K562 (cell line): ENCODE data around the gene DLK1. TPM values are rescaled to one million over a fixed set of nuclear protein-coding genes. Genes with fewer than 3 reads are reported as not detected.

Source experiments
- ATAC-seq: fragments of 200-7000 bp; cut with Tn5 transposase; 3 replicates; pipeline ENCODE4 v1.9.1; 2020; ENCODE audit warnings: moderate library complexity
- BruUV-seq: library from RNA; stranded (reverse); fragments of 400-500 nt; replicated peaks from 2 replicates; lab custom pipeline; 2021; lab: Mats Ljungman, UMichigan
- CTCF ChIA-PET: fragments of 300-600 bp; formaldehyde crosslinking; extraction: SDS; loops from one replicate; lab custom pipeline; 2021; ENCODE audit warnings: low intra/inter-chr PET ratio; lab: Yijun Ruan, JAX
- POLR2A ChIA-PET: fragments of 300-600, 350-650 bp; sonication (Branson Sonifier 250); formaldehyde crosslinking; extraction: SDS; loops from one replicate; lab custom pipeline; 2021; ENCODE audit warnings: antibody characterized with exemption, inconsistent platforms; lab: Yijun Ruan, JAX
- DNase-seq, 4 experiments: peaks; one replicate each; pipeline versions ENCODE4 v3.0.0 to v3.0.0-alpha.2; 2011 to 2018; ENCODE audit warnings: low spot score in 3 of 4, mixed read lengths in 3 of 4; ENCODE audit errors: extremely low read depth in 1 of 4
- FAIRE-seq: peaks from 2 replicates; lab custom pipeline; 2011; peaks lifted over from hg19 to GRCh38; lab: Jason Lieb, UNC
- H2AFZ ChIP-seq: 2 replicates; pipeline ENCODE4 v1.6.0; 2011; ENCODE audit warnings: low read depth, low read length, control low read depth, inconsistent platforms
- H3K27ac ChIP-seq: fragments of 200-600 bp; 3 replicates; pipeline ENCODE4 v1.8.0; 2011; ENCODE audit warnings: low read depth, mild to moderate bottlenecking, control low read depth, inconsistent platforms, low read length, moderate library complexity, mixed read lengths; ENCODE audit errors: extremely low read depth
- H3K27me3 ChIP-seq, 2 experiments: fragments of 300-600 bp in 1 of 2; 2 replicates in 1 of 2; 3 replicates in 1 of 2; pipeline versions ENCODE4 v1.6.0 to v1.8.0; 2011; ENCODE audit warnings: inconsistent platforms in 2 of 2, low read length in 2 of 2, mild to moderate bottlenecking in 1 of 2, mixed read lengths in 1 of 2, moderate library complexity in 1 of 2; ENCODE audit not compliant: control insufficient read depth in 2 of 2, insufficient read depth in 2 of 2
- H3K36me3 ChIP-seq: fragments of 300-600 bp; 3 replicates; pipeline ENCODE4 v1.8.0; 2011; ENCODE audit warnings: mild to moderate bottlenecking, low read length, inconsistent platforms; ENCODE audit not compliant: control insufficient read depth, insufficient read depth
- H3K4me1 ChIP-seq, 2 experiments: fragments of 200-600 bp in 1 of 2; replicated peaks in 1 of 2; 2 replicates in 1 of 2; 3 replicates in 1 of 2; pipeline versions ENCODE4 v1.5.1 to v1.8.0; 2011; ENCODE audit warnings: inconsistent platforms in 2 of 2, low read length in 2 of 2, mild to moderate bottlenecking in 1 of 2, mixed read lengths in 1 of 2, moderate library complexity in 1 of 2; ENCODE audit not compliant: control insufficient read depth in 2 of 2, insufficient read depth in 2 of 2
- H3K4me2 ChIP-seq: 2 replicates; pipeline ENCODE4 v1.6.1; 2011; ENCODE audit warnings: low read length, control low read depth, inconsistent platforms, mixed read lengths; ENCODE audit not compliant: insufficient read depth
- H3K4me3 ChIP-seq: fragments of 200-600 bp; sonication (generic), shearing (Covaris generic); 2 replicates; pipeline ENCODE4 v1.5.1; 2016; ENCODE audit warnings: control low read depth, inconsistent platforms
- H3K79me2 ChIP-seq: fragments of 200-600 bp; 3 replicates; pipeline ENCODE4 v1.8.0; 2011; ENCODE audit warnings: low read length, inconsistent platforms; ENCODE audit not compliant: control insufficient read depth, insufficient read depth
- H3K9ac ChIP-seq, 2 experiments: 2 replicates each; pipeline versions ENCODE4 v1.6.0 to v1.6.1; 2011; ENCODE audit warnings: low read depth in 2 of 2, low read length in 2 of 2, control low read depth in 1 of 2, inconsistent platforms in 1 of 2, mild to moderate bottlenecking in 1 of 2, mixed read lengths in 1 of 2; ENCODE audit not compliant: insufficient read depth in 1 of 2
- H3K9me1 ChIP-seq: one replicate; pipeline ENCODE4 v1.6.0; 2011; ENCODE audit warnings: inconsistent platforms, mild to moderate bottlenecking, low read length, moderate library complexity; ENCODE audit not compliant: control insufficient read depth, insufficient read depth
- H3K9me3 ChIP-seq: replicated peaks from 2 replicates; pipeline ENCODE4 v1.5.1; 2011; ENCODE audit warnings: low read depth, low read length, inconsistent platforms; ENCODE audit not compliant: control insufficient read depth, insufficient read depth
- H4K20me1 ChIP-seq: replicated peaks from 2 replicates; pipeline ENCODE4 v1.6.1; 2011; ENCODE audit warnings: low read length, inconsistent platforms, mixed read lengths; ENCODE audit not compliant: control insufficient read depth, insufficient read depth
- EGR1 ChIP-seq: fragments of 450-650 bp; conservative IDR thresholded peaks from 2 replicates; pipeline ENCODE4 v1.6.1; 2017; ENCODE audit warnings: mild to moderate bottlenecking
- ILK ChIP-seq: fragments of 450-650 bp; IDR thresholded peaks from 2 replicates; pipeline ENCODE4 v1.6.1; 2016; ENCODE audit warnings: missing genetic modification characterization, low read depth, mild to moderate bottlenecking, missing compliant biosample characterization, moderate library complexity, borderline replicate concordance
- RHOXF2B ChIP-seq: fragments of 250-450 bp; sonication (Bioruptor Pico); conservative IDR thresholded peaks from 2 replicates; pipeline ENCODE4 v1.5.1; 2021
- RREB1 ChIP-seq: fragments of 250-450 bp; sonication (Bioruptor Pico); IDR thresholded peaks from 2 replicates; pipeline ENCODE4 v1.4.0; 2020
- SIN3A ChIP-seq, 2 experiments: fragments of 150-350 bp in 1 of 2; IDR thresholded peaks; 2 replicates each; pipeline ENCODE4 v1.6.1; 2011 to 2016; ENCODE audit warnings: borderline replicate concordance in 2 of 2, low read depth in 2 of 2, low read length in 2 of 2, mild to moderate bottlenecking in 2 of 2, moderate library complexity in 2 of 2; ENCODE audit not compliant: control insufficient read depth in 1 of 2
- ZFP30 ChIP-seq: fragments of 250-450 bp; sonication (Bioruptor Pico); IDR thresholded peaks from 2 replicates; pipeline ENCODE4 v1.8.0; 2022; ENCODE audit warnings: moderate library complexity, mild to moderate bottlenecking, inconsistent platforms, borderline replicate concordance
- ZNF395 ChIP-seq: fragments of 200-800 bp; sonication (Bioruptor generic); IDR thresholded peaks from 2 replicates; pipeline ENCODE4 v1.6.1; 2017; ENCODE audit warnings: missing genetic modification characterization, missing compliant biosample characterization
- WGBS: fragments of 100-300 bp; shearing (Covaris generic); methylation state at CpG from one replicate; pipeline ENCODE4 v1.1.6; 2016; ENCODE audit warnings: low coverage, mixed read lengths; ENCODE audit not compliant: insufficient coverage; ENCODE audit errors: missing lambda C conversion rate; 5-methylcytosine and 5-hydroxymethylcytosine counted together
- in situ Hi-C: fragments of 300-500 bp; cut with MboI; formaldehyde crosslinking; loops from 4 replicates; pipeline ENCODE4 v1.15.0; 2018; ENCODE audit warnings: inconsistent platforms, mixed read lengths
- intact Hi-C: fragments of 100-400 bp; cut with micrococcal nuclease; formaldehyde crosslinking; loops from 2 replicates; pipeline ENCODE4 v1.14.2; 2022
- polyA plus RNA-seq, 8 experiments: library from polyadenylated mRNA; depleted of rRNA in 4 of 8; stranded (reverse) in 5 of 8; unstranded in 3 of 8; fragments of >200 nt; fragmentation: Nextera tagmentation in 2 of 8; fragmentation: Illumina TruSeq in 1 of 8; extraction: Ambion mirVana in 2 of 8; extraction: Trizol in 1 of 8; gene quantifications; 2 replicates each; pipeline versions ENCODE4 v1.2.1 to v1.2.3, GENCODE V29; 2011 to 2014; ENCODE audit warnings: inconsistent platforms in 1 of 8, missing spikeins in 1 of 8
- total RNA-seq, 7 experiments: library from RNA; depleted of rRNA in 6 of 7; stranded (reverse); fragments of >200 nt in 6 of 7; fragmentation: Illumina TruSeq in 2 of 7; extraction: Trizol in 2 of 7; gene quantifications; 2 replicates each; pipeline versions ENCODE4 v1.2.1 to v1.2.3, GENCODE V29; 2011 to 2021; ENCODE audit warnings: low replicate concordance in 1 of 7

Gene DLK1
- total and polyA plus RNA-seq, 9 of the 15 experiments (the other 6 are each of a cell fraction or from before 2014, with no cell fraction given): 4.4 to 97.2 (median 15.3) TPM

- ATAC-seq (no peak), FAIRE-seq (no peak), DNase-seq (no peak)
- POLR2A ChIA-PET: interaction anchor here (1.2 kb wide), 1 partner anchor 16 kb away, joined by 3 read pairs; no protein-coding TSS in a partner anchor
- Histone ChIP-seq H3K9me3 (no peaks in the 10 kb centered on the region), H3K4me1 (peaks cover 42 to 62% of the 10 kb centered on the region in 2 experiments), H3K27ac (peak overlapping the region; percentile 50; the same call in 1 of the 3 replicates), H3K9me1 (no peaks in the 10 kb centered on the region), H3K4me3 (no peak overlapping the region)
- in situ Hi-C loops: no loop called here
- 27% methylated on average over 13 of the region's 13 CpGs for WGBS
- TF ChIP-seq ZNF395 (CRISPR knock-in tag): no peak
- TF ChIP-seq RREB1 (CRISPR knock-in tag): no peak
- no peak for TF ChIP-seq ILK (tag)
- TF ChIP-seq ZFP30: no peak
- no peak for TF ChIP-seq SIN3A (IDR thresholded peaks at IDR 0.05; ENCODE audit: borderline replicate concordance in 2 of 2, control insufficient read depth in 1 of 2, low read depth in 2 of 2, low read length in 2 of 2)
- peak; percentile 66 for TF ChIP-seq EGR1
- no peak for TF ChIP-seq RHOXF2B
- TF ChIP-seq, all 486 proteins: peak for 1
- Histone ChIP-seq H3K79me2 (no peaks in the 10 kb centered on the region; the same call in 2 of the 3 replicates), H3K27me3 (no peaks in the 10 kb centered on the region), H4K20me1 (no peaks in the 10 kb centered on the region), H3K9ac (no peak overlapping the region), H3K4me2 (peak overlapping the region; percentile 34; the same call in 1 of the 2 replicates), H2AFZ (peak overlapping the region; percentile 62), H3K36me3 (no peaks in the 10 kb centered on the region)
- intact Hi-C loops: loop anchor here (5.0 kb wide), 1 partner anchor 34 kb away; no protein-coding TSS in a partner anchor
- no TSS peak for BruUV-seq
- CTCF ChIA-PET: no interaction called here
Observed at GRCh38 chr14:100696008-100696407, 30.7 kb upstream of the DLK1 start.
